HG02588 (cell line): ENCODE results near the gene DLG2.
"Not testable (repeated sequence)": the region's sequence is repeated elsewhere in the genome, so short reads cannot be mapped to it uniquely, and the experiment has no call there.

Experiments used
- ATAC-seq: cut with Tn5 transposase; IDR thresholded peaks from one replicate; pipeline ENCODE4 v1.9.1; 2021; ENCODE audit warnings: mild to moderate bottlenecking, moderate library complexity; ENCODE audit not compliant: unreplicated experiment

The DLG2 gene

GRCh38 chr11:84865791-84866535, 761.2 kb downstream of the DLG2 start:
- no peak for ATAC-seq

GRCh38 chr11:84865257-84865656, 761.9 kb downstream of the DLG2 start:
- no peak for ATAC-seq

- no peak for ATAC-seq
Observed at GRCh38 chr11:84857746-84858145, 769.4 kb downstream of the DLG2 start.

GRCh38 chr11:84855508-84856245, 771.5 kb downstream of the DLG2 start:
- ATAC-seq: no peak

- ATAC-seq: no peak
Observed at GRCh38 chr11:84854498-84854880, 772.7 kb downstream of the DLG2 start.

- ATAC-seq: no peak
Observed at GRCh38 chr11:84853841-84854497, 773.2 kb downstream of the DLG2 start.

- no peak for ATAC-seq
Observed at GRCh38 chr11:84847842-84848241, 779.3 kb downstream of the DLG2 start.

- not testable (repeated sequence) for ATAC-seq
Observed at GRCh38 chr11:84840201-84840600, 786.9 kb downstream of the DLG2 start.

GRCh38 chr11:84837402-84838069, 789.6 kb downstream of the DLG2 start:
- ATAC-seq: no peak

GRCh38 chr11:84836371-84836770, 790.8 kb downstream of the DLG2 start:
- no peak for ATAC-seq

- no peak for ATAC-seq
Observed at GRCh38 chr11:84833488-84834088, 793.6 kb downstream of the DLG2 start.

GRCh38 chr11:84830372-84830771, 796.8 kb downstream of the DLG2 start:
- no peak for ATAC-seq

- no peak for ATAC-seq
Observed at GRCh38 chr11:84829162-84829561, 798.0 kb downstream of the DLG2 start.

GRCh38 chr11:84828616-84829015, 798.5 kb downstream of the DLG2 start:
- ATAC-seq: no peak

- ATAC-seq: no peak
Observed at GRCh38 chr11:84825106-84825660, 802.0 kb downstream of the DLG2 start.

- ATAC-seq: no peak
Observed at GRCh38 chr11:84824624-84825023, 802.5 kb downstream of the DLG2 start.

- no peak for ATAC-seq
Observed at GRCh38 chr11:84819537-84819936, 807.6 kb downstream of the DLG2 start.

GRCh38 chr11:84819128-84819527, 808.0 kb downstream of the DLG2 start:
- ATAC-seq: no peak

GRCh38 chr11:84817998-84818397, 809.1 kb downstream of the DLG2 start:
- no peak for ATAC-seq

GRCh38 chr11:84812471-84812969, 814.6 kb downstream of the DLG2 start:
- ATAC-seq: no peak
